Stimulated activated CD4-positive, alpha-beta T cell treated with anti-CD3 and anti-CD28 coated beads, Interleukin-4, amount 100 ng/mL, for 48 hours (primary cell): ENCODE measurements around the gene BLMH.
"Not testable (repeated sequence)": the region's sequence is repeated elsewhere in the genome, so short reads cannot be mapped to it uniquely, and the experiment has no call there.

Experiments used
- DNase-seq, 2 donors: peaks; one replicate each; pipeline ENCODE4 v3.0.0-alpha.2; 2020; ENCODE audit warnings: low read depth in 2 of 2

Gene BLMH

DNA sequence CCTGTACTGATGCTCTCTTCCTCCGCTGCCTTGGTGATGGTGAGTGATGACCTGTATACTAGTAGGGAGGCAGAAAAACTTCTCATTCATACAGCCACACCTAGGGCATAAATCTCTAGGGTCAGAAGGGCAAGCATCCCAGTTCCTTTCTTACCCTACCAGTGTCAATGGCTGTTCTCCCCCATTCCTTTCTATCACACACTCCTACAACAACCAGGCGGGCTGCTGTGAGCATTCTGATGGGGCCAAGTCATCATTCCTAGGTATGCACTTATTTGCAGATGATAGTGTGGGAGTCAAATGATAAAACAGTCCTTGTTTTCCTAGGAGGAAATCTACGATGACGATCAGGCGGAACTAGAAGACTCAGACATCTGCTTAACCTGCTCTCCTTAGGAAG, 42.3 kb downstream of the BLMH start:
- DNase-seq: no peak

DNA sequence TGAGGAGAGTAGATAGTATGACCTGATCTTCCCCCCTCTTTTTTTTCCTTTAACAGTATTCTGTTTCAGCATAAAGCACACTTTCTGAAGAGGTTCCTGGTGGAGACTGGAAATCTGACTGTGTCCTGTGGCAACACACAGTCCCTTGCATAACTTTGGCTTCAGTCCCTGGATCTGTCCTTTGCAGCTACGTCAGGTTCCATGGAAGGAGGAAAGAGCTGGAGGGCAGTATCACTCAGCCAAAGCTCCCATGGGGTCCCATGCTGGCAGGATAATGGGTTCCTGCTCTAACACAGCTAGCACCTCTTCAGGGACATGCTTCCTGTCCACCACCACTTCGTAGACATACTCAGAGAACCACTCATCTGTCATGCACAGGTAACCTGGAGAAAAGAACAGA, 43.0 kb downstream of the BLMH start:
- DNase-seq: no peak

DNA sequence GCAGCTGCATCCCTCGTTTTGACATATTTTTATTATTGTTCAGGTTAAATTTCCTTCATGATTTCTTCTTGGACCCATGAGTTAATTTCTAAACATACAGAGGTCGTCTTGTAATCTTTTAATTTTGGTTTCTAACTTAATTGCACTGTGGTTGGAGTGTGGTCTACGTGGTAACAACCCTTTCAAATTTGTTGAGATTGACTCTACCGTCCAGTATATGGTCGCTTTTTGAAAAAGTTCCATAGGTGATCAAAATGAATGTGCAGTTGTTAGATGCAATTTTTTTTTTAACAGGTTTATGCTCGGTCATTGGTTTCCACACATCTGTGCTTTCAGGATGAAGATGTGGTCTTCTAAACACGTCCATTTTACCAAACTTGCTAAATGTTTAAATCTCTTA, 45.3 kb downstream of the BLMH start:
- no peak for DNase-seq

DNA sequence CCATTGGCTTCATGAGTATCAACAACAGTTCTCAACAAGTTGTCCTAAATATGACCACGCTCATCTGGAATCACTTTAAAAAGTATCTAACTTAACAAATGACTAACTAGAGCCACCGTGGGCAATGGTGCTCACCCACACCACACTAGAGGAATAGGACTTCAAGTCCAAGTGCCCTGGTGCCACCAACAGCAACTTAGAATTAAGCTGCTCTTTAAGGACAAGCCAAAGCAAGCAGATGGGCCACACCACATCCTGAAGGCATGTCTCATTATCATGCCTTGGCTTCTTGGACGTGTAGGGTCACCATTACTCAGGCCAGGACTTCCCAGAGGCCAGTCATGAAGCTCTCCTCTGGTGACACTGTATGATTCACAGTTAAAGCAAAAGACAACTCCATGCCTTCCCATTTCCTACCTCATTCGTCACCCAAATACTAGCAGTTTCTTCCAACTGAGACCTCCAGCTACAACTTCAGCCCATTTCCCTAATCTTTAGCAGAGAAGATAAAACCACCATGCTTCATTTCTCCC, 46.8 kb downstream of the BLMH start:
- no peak for DNase-seq

DNA sequence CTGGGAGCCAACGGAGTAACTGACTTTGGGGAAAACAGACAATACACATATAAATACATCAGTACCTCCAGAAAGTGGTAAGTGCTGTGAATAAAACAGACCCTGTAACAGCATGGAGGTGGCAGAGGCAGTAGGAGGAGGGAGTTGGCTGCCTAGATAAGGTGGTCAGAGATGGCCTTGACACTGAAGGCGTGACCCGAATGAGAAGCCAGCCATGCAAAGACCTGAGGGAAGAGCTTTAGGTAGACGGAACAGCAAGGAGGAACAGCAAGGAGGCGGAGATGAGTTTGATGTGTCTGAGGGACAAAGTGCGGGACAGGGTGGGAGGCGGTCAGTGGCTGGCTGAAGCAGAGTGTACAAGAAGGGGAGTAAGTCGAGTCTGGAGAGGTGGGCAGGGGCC, 48.2 kb downstream of the BLMH start:
- DNase-seq: no peak

DNA sequence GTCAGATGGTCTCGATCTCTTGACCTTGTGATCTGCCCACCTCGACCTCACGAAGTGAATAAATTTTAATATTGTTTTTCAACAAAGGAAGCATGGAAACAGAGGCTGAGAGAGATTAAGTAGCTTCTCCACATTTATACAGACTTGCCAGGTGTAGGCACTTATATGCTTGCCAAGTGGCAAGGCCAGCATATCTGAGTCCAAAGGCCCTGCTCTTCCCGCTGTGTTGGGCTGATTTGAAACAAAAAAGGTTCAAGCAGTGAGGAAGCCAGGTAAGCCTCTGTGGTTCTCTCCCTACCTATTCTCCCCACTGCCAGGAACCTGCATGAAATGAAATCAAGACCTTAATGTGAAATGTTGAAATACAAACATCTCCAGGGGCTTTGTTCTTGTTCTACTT, 48.7 kb downstream of the BLMH start:
- DNase-seq: no peak

DNA sequence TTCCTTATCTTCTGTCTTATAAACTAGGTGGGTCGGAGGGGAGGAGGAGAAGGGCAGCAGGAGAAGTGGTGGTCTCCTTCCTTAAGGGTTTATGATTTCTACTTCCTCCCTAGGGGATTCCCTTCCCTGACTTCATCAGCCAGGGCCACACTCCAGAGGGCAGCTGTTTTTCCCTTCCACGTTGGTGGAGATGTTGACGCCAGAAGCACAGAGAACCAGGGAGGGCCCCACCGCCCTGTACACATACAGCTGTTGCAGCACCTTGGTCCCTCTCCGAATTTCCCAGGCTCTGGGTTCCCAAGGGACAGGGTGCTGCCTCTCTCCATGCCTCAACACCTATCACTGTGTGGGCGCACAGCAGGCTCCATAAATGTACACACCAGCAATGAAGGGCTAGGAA, 50.7 kb downstream of the BLMH start:
- DNase-seq: no peak

- no peak for DNase-seq
Observed at GRCh38 chr17:30240177-30240576, 51.6 kb downstream of the BLMH start.

- DNase-seq: no peak
Observed at GRCh38 chr17:30239089-30239462, 52.7 kb downstream of the BLMH start.

DNA sequence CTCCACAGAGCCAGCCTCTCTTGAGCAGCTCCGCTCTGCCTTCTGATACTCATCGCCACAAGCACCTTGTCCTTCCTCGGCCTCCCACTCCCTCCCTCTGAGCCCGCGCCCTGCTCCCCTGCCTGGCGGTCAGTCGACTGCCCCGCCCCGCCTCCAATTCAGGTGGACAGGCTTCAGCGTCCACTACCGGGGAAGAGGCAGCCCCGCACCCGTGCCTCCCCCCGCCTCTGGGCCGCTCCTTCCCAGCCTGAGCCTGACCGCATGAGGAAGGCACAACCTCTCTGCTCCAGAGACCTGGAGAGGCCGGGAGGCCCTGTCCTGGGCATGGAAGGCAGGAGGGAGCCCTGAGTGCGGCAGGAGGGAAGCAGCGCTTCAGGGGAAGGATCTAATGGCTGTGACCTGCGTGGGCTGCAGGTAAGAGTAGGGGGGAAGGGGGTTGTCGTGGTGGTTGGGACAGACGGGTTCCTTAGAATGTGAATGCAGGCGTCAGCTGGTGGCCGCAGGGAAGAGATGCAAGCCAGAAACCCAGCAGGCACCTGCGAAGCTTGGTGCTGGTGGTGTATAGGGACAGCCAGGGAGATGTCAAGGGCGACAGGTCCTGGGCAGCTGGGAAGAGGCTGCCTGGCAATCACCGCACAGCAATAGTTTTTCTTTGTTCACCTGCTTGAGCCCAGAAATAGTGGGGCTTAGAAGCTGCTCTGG, 53.2 kb downstream of the BLMH start:
- DNase-seq: no peak

GRCh38 chr17:30238003-30238344, 53.8 kb downstream of the BLMH start:
- DNase-seq: no peak

- no peak for DNase-seq
Observed at GRCh38 chr17:30237296-30238002, 54.3 kb downstream of the BLMH start.

- DNase-seq: no peak
Observed at GRCh38 chr17:30236766-30237165, 55.0 kb downstream of the BLMH start.

GRCh38 chr17:30236297-30236624, 55.5 kb downstream of the BLMH start:
- DNase-seq: no peak

- DNase-seq: no peak
Observed at GRCh38 chr17:30235386-30236296, 56.1 kb downstream of the BLMH start, which contains the start of gene SLC6A4. Gene SLC6A4 (minus strand): TSS chr17:30235697. CDS start chr17:30221958, 13,739 bp downstream.

DNA sequence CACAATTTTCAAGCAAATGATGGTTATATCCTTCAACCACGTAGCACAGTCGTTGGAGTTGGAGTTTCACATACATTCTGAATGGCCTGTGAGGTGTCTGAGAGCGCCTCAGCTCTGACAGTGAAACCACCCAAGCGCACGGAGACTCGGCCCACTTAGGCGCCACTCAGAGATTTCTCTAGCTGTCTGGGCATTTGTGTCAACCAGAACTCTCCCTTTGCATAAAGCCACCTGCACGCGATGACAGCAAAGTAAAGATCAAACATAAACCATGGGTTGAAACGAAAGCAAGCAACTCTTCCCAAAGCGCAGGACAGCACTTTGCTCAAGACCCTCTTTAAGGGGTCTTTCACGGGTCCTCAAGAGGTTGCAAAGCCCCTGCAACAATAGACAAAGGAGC, 56.8 kb downstream of the BLMH start:
- DNase-seq: no peak

- DNase-seq: no peak
Observed at GRCh38 chr17:30234296-30234695, 57.4 kb downstream of the BLMH start.

DNA sequence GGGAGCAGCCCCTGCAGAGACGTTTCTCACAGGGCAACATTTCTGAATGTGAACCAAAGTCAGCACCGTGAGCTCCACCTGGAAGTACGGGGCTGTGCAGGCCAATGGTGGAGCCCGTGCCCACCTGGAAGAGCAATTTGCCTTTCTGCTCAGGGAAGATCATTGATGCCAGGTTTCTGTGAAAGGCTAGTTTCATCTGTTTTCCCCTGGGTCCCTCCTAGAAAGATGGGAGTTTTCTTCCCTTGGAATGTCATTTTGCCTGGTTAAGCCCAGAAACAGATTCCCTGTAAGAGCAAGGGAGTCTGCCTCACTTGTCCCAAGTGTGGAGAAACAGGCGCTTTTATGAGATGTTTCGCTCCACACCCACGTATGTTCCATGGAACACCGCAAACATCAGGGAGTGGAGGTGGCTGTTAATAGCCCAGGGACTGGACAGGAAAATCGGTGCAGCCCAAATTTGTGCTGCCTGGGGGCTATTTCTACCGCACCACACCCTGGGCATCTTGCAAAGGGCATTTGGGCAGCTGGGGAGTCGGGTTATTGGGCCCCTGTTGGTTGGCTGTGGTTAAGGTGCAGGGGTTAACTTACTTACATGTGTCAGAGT, 58.8 kb downstream of the BLMH start:
- DNase-seq: no peak

DNA sequence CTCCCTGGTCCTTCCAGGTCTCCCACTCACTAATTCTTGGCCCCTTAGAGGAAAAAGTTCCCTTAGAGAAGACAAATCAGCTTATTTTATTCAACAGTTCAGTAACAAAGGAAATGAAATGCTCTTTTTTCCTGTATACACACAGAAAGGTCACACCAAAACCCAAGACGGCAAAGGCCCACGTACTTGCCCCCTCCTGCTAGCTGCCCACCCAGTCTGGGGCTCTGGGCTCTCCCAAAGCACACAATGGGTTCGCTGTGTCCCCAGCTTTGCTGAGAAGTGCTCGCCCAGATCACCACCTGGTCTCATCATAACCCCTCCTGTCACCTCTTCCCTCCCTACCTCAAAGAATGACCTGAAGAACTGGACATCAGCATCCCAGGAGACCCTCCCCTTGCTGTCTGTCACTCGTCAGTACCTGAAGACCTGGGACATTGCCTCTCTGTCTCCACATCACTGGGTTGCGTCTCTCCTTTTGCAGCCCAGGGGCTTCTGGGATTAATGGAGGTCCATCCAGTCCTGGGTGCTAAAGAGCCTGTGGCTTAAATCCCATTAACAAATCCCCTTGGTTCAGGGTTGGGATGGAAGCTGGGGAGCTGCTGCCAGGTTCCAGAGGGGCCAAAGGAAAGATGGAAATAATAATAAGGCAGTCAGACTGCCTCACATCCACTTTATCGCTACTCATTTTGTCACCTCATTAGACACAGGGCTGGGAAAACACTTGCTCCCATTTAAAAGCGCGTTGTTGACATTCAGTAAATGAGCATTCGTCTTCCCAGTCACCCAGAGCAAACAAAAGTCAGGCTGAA, 59.5 kb downstream of the BLMH start:
- DNase-seq: no peak

DNA sequence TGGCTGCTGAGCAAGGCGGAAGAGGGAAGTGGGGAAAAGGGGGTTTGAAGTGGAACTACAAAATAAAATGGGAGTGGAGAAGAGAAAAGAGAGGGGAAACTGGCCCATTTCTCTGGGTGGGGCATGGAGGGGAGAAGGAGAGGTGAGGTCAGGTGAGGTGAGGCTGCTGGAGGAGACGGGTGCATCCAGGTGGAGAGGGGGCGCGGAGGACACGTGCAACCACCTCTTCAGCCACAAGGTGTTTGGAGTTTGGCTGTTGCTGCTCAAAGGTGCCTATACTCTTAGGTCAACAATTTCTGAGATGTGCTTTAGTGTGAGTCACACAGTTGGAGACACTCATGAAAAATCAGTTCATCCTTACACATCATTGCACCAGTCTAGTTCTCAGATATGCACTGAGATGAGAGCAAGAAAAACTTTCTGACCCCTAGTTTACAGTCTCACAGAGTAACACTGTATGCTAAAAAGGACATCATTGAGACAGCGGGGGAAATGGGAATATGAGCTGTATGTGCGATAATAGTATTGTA, 61.1 kb downstream of the BLMH start:
- no peak for DNase-seq

DNA sequence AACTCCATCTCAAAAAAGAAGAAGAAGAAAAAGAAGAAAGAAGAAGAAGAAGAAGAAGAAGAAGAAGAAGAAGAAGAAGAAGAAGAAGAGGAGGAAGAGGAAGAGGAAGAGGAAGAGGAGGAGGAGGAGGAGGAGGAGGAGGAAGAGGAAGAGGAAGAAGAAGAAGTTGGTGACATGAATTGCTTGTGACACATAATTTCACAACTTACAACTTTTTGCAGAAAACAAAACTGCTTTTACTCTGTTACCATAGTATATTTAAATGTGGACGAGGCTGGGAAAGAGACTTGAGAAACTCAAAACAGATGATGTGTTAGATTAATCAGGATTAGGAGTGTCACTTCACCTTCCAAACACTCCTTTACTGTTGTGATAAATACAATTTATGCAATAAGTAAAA, 61.7 kb downstream of the BLMH start:
- DNase-seq: not testable (repeated sequence)
